Chondrocyte (in vitro differentiated cells): ENCODE data around the gene KCNN4. TPM values are rescaled to one million over a fixed set of nuclear protein-coding genes. Genes with fewer than 3 reads are reported as not detected.
A peak's percentile ranks its signal among the peaks of the same experiment; 100 is the strongest.

Experiments used
- DNase-seq: peaks from one replicate; pipeline ENCODE4 v3.0.0; 2021; ENCODE audit warnings: mixed read lengths, low spot score
- H3K27ac Mint-ChIP-seq: one replicate; pipeline ENCODE4 v1.8.0; 2021; ENCODE audit warnings: mild to moderate bottlenecking, moderate library complexity, mixed read lengths; ENCODE audit not compliant: unreplicated experiment
- H3K27me3 Mint-ChIP-seq: 2 replicates; pipeline ENCODE4 v1.8.0; 2021; ENCODE audit warnings: low read depth, mixed read lengths
- H3K36me3 Mint-ChIP-seq: 2 replicates; pipeline ENCODE4 v1.8.0; 2021; ENCODE audit warnings: low read depth, mixed read lengths
- H3K4me1 Mint-ChIP-seq: 2 replicates; pipeline ENCODE4 v1.8.0; 2021; ENCODE audit warnings: low read depth, mild to moderate bottlenecking, mixed read lengths
- H3K4me3 Mint-ChIP-seq: one replicate; pipeline ENCODE4 v1.8.0; 2021; ENCODE audit warnings: mild to moderate bottlenecking, moderate library complexity, mixed read lengths; ENCODE audit not compliant: unreplicated experiment
- H3K9me3 Mint-ChIP-seq: 2 replicates; pipeline ENCODE4 v1.8.0; 2021; ENCODE audit warnings: low read depth, mixed read lengths
- total RNA-seq: library from RNA; stranded (reverse); gene quantifications from 3 replicates; pipeline ENCODE4 v1.2.1, GENCODE V29; 2021
- TF ChIP-seq, protein P1 (sequence below): fragments of 200-600 bp; sonication (generic); IDR thresholded peaks from 2 replicates; pipeline ENCODE4 v1.5.0; 2021; ENCODE audit warnings: antibody characterized with exemption, mild to moderate bottlenecking, moderate library complexity

KCNN4 gene
- total RNA-seq, 1 donor from 2014 or later, result 2.3 TPM

DNA sequence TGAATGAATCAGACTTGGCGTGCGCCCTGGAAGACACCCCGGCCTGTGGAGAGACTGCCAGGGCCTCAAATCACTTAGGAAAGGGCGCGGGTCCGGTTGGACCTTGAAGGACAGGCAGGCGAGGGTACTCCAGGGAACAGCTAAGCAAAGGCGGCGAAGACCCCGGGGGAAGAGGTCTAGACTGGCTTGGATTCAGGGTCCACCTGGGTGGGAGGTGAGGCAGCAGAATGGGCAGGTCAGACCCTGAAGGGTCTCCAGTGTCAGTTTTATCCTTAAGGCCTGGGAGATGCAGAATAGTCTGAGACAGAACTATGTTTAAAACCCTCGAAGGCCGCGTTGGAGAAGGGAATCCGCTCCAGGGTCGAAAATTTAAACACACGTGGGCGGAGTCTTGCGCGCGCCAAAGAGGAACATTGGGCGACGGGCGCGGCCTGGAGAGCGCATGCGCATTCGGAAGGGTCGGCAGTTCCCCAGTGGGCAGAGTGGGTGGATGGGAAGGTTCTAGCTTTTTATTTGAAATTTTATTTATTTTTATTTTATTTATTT is 25.4 kb downstream of the KCNN4 start:
- Mint-ChIP-seq H3K9me3 (no peaks in the 10 kb centered on the region), H3K4me3 (peak overlapping the region; percentile 85), H3K27ac (peak overlapping the region; percentile 97), H3K27me3 (no peaks in the 10 kb centered on the region), H3K36me3 (peaks cover 2% of the 10 kb centered on the region), H3K4me1 (peaks cover 76% of the 10 kb centered on the region)
- no peak for DNase-seq
- TF ChIP-seq, protein P1, sequence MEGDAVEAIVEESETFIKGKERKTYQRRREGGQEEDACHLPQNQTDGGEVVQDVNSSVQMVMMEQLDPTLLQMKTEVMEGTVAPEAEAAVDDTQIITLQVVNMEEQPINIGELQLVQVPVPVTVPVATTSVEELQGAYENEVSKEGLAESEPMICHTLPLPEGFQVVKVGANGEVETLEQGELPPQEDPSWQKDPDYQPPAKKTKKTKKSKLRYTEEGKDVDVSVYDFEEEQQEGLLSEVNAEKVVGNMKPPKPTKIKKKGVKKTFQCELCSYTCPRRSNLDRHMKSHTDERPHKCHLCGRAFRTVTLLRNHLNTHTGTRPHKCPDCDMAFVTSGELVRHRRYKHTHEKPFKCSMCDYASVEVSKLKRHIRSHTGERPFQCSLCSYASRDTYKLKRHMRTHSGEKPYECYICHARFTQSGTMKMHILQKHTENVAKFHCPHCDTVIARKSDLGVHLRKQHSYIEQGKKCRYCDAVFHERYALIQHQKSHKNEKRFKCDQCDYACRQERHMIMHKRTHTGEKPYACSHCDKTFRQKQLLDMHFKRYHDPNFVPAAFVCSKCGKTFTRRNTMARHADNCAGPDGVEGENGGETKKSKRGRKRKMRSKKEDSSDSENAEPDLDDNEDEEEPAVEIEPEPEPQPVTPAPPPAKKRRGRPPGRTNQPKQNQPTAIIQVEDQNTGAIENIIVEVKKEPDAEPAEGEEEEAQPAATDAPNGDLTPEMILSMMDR, result no peak

DNA sequence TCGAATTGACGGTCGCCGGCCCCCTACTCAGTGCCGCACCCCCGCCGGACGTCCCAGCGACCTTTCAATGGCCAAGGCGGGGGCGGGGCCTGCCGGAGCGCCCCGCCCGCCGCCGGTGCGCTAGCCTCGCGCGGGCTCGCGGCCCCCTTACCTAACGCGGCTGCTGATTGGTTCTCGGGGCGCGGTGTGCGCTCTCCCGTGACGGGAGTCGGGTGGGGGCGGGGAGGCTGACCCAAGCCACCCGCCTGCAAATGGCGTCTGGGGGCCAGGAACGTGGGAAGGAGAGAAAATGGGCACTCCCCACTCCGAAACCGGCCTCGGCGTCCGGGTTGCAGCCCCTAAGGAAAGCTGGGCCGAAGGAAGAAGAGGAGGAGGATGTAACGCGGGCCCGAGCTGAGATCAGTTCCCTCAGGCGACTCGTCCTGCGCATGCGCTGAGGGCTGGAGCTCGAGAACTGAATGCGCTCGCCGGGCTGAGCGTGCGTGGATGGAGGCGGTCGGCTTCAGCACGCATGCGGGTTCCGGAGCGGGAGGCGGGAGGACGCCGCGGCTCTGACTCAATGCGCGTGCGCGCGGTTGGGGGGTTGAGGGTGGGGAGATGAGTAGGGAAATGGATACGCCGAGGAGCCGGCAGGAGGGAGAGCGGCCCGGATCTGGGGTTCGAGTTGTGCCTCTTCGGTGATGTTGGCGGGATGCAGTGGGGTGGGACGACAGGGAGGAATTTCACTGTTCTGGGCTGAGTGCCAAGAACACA is 26.1 kb downstream of the KCNN4 start, which contains the start of gene SMG9:
Gene SMG9 (minus strand): TSS at position 460 of the 753 bp plus-strand sequence. CDS start 4,221 bp downstream, outside the sequence.
- TF ChIP-seq, protein P1, result no peak
- Mint-ChIP-seq H3K27me3 (no peaks in the 10 kb centered on the region), H3K9me3 (no peaks in the 10 kb centered on the region), H3K4me3 (peak within 1 kb of the TSS; percentile 85), H3K36me3 (peaks cover 7% of the 10 kb centered on the region), H3K27ac (peak within 1 kb of the TSS; percentile 97), H3K4me1 (peaks cover 74% of the 10 kb centered on the region)
- peak; percentile 100 for DNase-seq

DNA sequence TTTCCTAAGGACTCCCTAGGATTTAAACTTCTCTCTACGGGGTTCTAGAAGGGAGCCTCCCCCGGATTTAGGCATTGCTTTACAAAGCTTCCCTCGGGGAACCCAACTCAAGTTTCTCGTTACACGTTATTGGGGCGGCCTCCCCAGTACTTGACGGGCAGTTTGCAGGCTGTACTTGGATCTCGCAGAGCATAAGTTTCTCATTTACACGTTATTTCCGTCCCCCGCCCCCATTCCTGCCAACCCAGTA is 26.6 kb downstream of the KCNN4 start:
- TF ChIP-seq, protein P1, result no peak
- peaks cover 69% of the 10 kb centered on the region for H3K4me1 Mint-ChIP-seq
- peak overlapping the region; percentile 85 for H3K4me3 Mint-ChIP-seq
- no peaks in the 10 kb centered on the region for H3K27me3 Mint-ChIP-seq
- H3K27ac Mint-ChIP-seq, result peak overlapping the region; percentile 93
- no peaks in the 10 kb centered on the region for H3K9me3 Mint-ChIP-seq
- DNase-seq, result no peak
- H3K36me3 Mint-ChIP-seq, result peaks cover 8% of the 10 kb centered on the region

DNA sequence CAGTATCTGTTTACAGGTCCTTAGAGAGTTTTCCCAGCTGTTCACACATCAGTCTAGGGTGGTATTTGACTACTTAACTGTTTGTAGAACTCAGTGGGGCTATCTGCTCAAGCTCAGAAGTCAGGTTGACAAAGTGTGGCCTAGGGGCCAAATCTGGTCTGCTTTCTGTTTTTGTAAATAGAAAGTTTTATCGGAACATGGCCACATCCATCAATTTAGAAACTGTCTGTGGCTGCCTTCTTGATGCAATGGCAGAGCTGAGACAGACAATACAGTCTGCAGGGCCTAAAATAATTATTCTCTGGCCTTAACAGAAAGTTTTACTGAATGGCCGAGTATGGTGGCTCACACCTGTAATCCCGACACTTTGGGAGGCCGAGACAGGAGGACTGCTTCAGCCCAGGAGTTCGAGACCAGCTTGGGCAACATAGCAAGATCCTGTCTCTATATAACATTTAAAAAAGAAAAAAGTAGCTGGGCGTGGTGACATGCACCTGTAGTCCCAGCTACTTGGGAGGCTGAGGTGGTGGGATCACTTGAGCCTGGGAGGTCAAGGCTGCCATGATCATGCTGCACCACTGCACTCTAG is 28.4 kb downstream of the KCNN4 start:
- TF ChIP-seq, protein P1, result no peak
- Mint-ChIP-seq H3K4me1 (peaks cover 62% of the 10 kb centered on the region), H3K4me3 (no peak overlapping the region), H3K27ac (peak overlapping the region; percentile 67), H3K36me3 (peaks cover 19% of the 10 kb centered on the region), H3K9me3 (no peaks in the 10 kb centered on the region), H3K27me3 (no peaks in the 10 kb centered on the region)
- no peak for DNase-seq

DNA sequence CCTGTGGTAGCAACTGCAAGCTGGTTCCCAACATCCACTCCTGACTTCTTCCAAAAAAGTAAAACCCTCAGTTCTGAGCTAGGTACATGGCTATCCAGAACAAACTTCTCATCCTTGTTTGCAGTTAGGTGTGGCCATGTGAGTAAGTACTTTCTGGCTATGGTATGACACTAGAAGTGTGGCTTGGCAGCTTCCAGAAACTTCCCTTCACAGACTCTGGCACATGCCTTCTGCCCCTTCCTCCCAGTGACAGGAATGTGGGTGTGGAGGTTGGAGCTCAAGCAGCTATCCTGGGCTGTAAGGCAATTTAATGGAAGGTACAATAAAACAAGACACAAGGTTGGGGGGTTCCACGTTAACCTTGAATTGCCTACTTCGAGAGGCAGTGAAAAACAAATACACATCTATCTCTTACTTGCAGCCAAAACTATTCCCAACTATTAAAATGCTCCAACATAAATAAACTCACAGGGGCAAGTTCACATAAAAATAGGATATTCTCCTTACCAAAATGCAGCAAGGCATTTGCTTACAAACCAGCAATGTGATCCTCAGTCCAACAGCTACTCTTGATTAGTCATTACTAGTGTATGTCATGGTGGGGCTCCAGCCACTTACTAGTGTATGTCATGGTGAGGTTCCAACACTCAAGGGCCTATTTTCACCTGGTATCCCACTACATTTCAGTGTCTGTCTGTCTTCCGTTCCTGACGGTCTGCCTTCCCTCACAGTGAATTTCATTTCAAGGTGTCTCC is 29.1 kb downstream of the KCNN4 start:
- Mint-ChIP-seq H3K36me3 (peaks cover 22% of the 10 kb centered on the region), H3K27me3 (no peaks in the 10 kb centered on the region), H3K4me3 (no peak overlapping the region), H3K27ac (peak overlapping the region; percentile 67), H3K4me1 (peaks cover 55% of the 10 kb centered on the region), H3K9me3 (no peaks in the 10 kb centered on the region)
- DNase-seq, result no peak
- TF ChIP-seq, protein P1, result no peak
